Suprapubic skin (tissue), 4 donors: ENCODE measurements around the gene PGA4. TPM values are rescaled to one million over a fixed set of nuclear protein-coding genes. Genes with fewer than 3 reads are reported as not detected.
"Not testable (repeated sequence)": the region's sequence is repeated elsewhere in the genome, so short reads cannot be mapped to it uniquely, and the experiment has no call there.

Source experiments
- DNase-seq, 2 donors: peaks; one replicate each; pipeline ENCODE4 v3.0.0-alpha.2; 2019; ENCODE audit warnings: low spot score in 2 of 2
- H3K27ac ChIP-seq: fragments of 200-600 bp; sonication (generic); one replicate; pipeline ENCODE4 v1.5.1; 2019
- H3K27me3 ChIP-seq: fragments of 200-600 bp; sonication (generic); one replicate; pipeline ENCODE4 v1.5.1; 2019
- H3K36me3 ChIP-seq: fragments of 200-600 bp; sonication (generic); one replicate; pipeline ENCODE4 v1.5.1; 2019
- H3K4me1 ChIP-seq: fragments of 200-600 bp; sonication (generic); one replicate; pipeline ENCODE4 v1.5.1; 2019
- H3K4me3 ChIP-seq: fragments of 200-600 bp; sonication (generic); one replicate; pipeline ENCODE4 v1.5.1; 2019; ENCODE audit warnings: mild to moderate bottlenecking
- H3K9me3 ChIP-seq: fragments of 200-600 bp; sonication (generic); one replicate; pipeline ENCODE4 v1.5.1; 2019
- WGBS: methylation state at CpG from one replicate; pipeline ENCODE4 v1.1.5; 2018; 5-methylcytosine and 5-hydroxymethylcytosine counted together
- total RNA-seq, 4 donors: library from RNA; depleted of rRNA; stranded (reverse); fragments of >200 nt; gene quantifications; one replicate each; pipeline ENCODE4 v1.1.0, GENCODE V29; 2016

PGA4 gene
- total RNA-seq, 4 donors from 2014 or later = 4.8 TPM; not detected in 3

GRCh38 chr11:61213711-61214324 lies 8.3 kb upstream of the PGA4 start:
- not testable (repeated sequence) for H3K27ac ChIP-seq, H3K27me3 ChIP-seq, H3K36me3 ChIP-seq, H3K4me1 ChIP-seq, DNase-seq, H3K4me3 ChIP-seq, H3K9me3 ChIP-seq
- WGBS = no CpG with 5 or more reads among the region's 3 CpGs

- not testable (repeated sequence) for DNase-seq, H3K9me3 ChIP-seq, H3K36me3 ChIP-seq, H3K27me3 ChIP-seq, H3K4me3 ChIP-seq, H3K27ac ChIP-seq, H3K4me1 ChIP-seq
- no CpG with 5 or more reads among the region's 4 CpGs for whole genome bisulfite sequencing
Measured at GRCh38 chr11:61218306-61218705, 3.8 kb upstream of the PGA4 start.

DNA sequence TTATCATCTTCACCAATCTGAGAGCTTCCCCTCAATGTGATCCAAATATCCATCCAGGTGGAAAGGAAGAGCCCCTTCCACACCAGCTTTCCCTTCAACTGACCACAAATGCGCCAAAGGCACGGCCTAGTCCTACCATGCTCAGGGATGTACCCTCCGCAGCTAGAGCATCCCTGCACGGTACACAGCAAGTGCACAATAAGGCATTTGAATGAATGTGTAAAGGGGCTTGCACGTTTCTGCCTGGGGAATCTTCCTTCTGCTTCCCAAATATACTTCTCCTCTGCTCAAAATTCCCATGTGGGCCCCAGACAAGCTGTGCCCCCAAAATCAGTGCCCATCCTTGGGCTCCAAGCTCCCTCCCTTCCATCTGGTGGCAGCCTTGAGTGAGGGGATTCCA lies 3.1 kb upstream of the PGA4 start:
- H3K4me3 ChIP-seq, H3K4me1 ChIP-seq, H3K9me3 ChIP-seq, H3K36me3 ChIP-seq, H3K27ac ChIP-seq, DNase-seq, H3K27me3 ChIP-seq: not testable (repeated sequence)
- 92% methylated on average over 5 of the region's 5 CpGs for WGBS

DNA sequence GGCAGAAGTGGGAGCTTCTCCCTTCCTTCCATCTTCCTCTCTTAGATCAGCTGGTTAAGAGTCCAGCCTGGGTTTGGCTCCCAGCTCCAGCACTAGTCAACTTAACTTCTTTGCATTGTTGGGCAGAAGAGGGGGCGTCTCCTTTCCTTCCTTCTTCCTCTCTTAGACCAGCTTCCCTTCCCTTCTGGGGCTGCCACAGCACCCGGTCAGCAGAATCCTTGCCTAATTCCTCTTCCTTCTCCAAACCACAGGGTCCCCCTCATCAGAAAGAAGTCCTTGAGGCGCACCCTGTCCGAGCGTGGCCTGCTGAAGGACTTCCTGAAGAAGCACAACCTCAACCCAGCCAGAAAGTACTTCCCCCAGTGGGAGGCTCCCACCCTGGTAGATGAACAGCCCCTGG lies 545 bp downstream of the PGA4 start:
- not testable (repeated sequence) for H3K4me3 ChIP-seq, DNase-seq, H3K36me3 ChIP-seq, H3K9me3 ChIP-seq, H3K27ac ChIP-seq, H3K27me3 ChIP-seq, H3K4me1 ChIP-seq
- no CpG with 5 or more reads among the region's 5 CpGs for WGBS

- H3K4me3 ChIP-seq, H3K27ac ChIP-seq, H3K9me3 ChIP-seq, H3K36me3 ChIP-seq, DNase-seq, H3K27me3 ChIP-seq, H3K4me1 ChIP-seq: not testable (repeated sequence)
- WGBS = no CpG with 5 or more reads among the region's 10 CpGs
Measured at GRCh38 chr11:61226457-61227137, 4.5 kb downstream of the PGA4 start.

DNA sequence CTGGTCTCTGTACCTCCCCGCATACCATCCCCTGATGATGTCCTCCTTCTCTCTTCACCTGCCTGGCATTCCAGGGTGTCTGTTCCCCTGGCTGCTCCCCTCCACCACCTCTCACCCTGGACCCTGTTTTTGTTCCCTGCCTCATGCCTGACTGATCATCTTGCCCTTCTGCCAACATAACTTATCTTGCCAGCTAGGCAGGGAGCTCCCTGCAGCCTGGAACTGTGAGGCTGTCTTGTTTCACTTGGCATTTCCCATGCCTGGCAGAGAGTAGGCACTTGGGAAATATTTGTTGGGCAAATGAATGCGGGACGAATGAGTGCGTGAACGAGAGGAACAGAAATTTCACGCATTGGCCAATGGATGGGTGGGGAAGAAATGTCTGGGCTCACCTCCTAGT lies 7.3 kb downstream of the PGA4 start:
- H3K4me1 ChIP-seq, H3K36me3 ChIP-seq, H3K4me3 ChIP-seq, H3K27me3 ChIP-seq, H3K9me3 ChIP-seq, DNase-seq, H3K27ac ChIP-seq: not testable (repeated sequence)
- WGBS = no CpG with 5 or more reads among the region's 6 CpGs

- not testable (repeated sequence) for H3K9me3 ChIP-seq, DNase-seq, H3K4me1 ChIP-seq, H3K27me3 ChIP-seq, H3K36me3 ChIP-seq, H3K4me3 ChIP-seq, H3K27ac ChIP-seq
- WGBS = no CpG with 5 or more reads among the region's 15 CpGs
Measured at GRCh38 chr11:61231033-61231432, 8.9 kb downstream of the PGA4 start.

DNA sequence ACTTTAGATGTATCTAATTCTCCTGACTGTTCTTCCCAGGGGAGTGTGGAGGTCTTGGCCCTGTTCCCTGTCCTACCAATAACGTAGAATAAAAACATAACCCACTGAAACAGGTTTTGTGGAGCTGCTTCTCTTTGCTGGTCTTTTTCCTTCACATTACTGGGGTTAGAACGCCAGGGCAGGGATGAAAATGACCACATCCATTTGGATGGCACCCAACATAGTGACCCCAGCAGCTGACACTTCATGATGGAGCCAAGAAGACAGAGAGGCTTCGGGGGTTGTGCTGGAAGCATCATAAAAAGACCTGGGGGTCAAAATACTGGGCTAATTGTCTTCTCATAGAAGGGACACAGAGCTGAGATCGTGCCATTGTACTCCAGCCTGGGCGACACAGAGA lies 9.4 kb downstream of the PGA4 start:
- WGBS = no CpG with 5 or more reads among the region's 5 CpGs
- DNase-seq, H3K27ac ChIP-seq, H3K4me1 ChIP-seq, H3K9me3 ChIP-seq, H3K36me3 ChIP-seq, H3K4me3 ChIP-seq, H3K27me3 ChIP-seq: not testable (repeated sequence)

DNA sequence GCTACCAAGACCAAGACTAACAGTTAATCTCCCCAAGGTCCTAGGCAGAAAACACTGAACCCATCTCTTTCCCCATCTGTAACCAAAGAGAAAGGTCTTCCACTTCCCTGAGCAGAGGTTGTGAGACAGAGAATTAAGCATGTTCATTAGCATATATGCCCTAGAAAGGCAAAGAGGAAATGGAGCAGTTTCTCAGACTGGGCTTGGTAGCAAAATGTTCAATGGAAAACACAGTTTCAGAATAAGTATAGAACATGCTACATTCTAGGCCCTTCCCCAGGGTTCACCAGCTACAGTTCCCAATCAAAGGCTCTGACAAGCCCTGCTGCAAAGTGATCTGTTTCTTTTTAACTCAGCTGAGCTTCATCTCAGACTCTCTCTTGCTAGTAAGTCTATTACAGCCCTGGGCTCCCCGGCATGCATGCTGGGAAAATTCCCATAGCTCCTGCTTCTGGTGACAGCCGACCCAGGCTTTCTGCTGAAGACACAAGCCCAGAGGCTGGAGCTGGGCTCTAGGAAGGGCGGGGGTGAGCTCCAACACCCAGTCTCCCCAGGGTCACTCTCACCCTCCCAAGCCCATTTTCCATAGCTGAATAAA lies 10.5 kb downstream of the PGA4 start:
- not testable (repeated sequence) for H3K27ac ChIP-seq, DNase-seq, H3K27me3 ChIP-seq, H3K9me3 ChIP-seq, H3K4me1 ChIP-seq, H3K36me3 ChIP-seq, H3K4me3 ChIP-seq
- no CpG with 5 or more reads among the region's 3 CpGs for WGBS

DNA sequence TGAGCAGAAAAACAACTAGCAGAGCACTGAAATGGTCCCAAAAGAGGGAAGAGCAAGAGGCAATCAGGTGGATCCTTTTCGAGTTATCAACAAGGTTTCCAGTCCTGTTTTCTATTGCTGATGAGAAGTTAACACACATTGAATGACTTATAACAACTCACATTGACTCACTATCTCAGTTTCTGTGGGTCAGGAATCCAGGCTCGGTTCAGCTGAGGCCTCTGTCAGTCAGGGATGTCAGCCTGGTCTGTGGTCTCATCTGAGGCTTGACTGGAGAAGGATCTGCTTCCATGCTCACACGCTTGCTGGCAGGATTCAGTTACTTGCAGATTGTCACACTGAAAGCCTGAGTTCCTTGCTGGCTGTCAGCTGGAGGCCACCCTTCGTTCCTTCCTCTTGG lies 15.0 kb downstream of the PGA4 start:
- WGBS = no CpG with 5 or more reads among the region's 4 CpGs
- not testable (repeated sequence) for H3K4me1 ChIP-seq, DNase-seq, H3K36me3 ChIP-seq, H3K27me3 ChIP-seq, H3K27ac ChIP-seq, H3K9me3 ChIP-seq, H3K4me3 ChIP-seq

- H3K9me3 ChIP-seq, H3K27ac ChIP-seq, H3K27me3 ChIP-seq, H3K36me3 ChIP-seq, DNase-seq, H3K4me1 ChIP-seq, H3K4me3 ChIP-seq: not testable (repeated sequence)
- 71% methylated on average over 8 of the region's 8 CpGs for WGBS
Measured at GRCh38 chr11:61240288-61240687, 18.1 kb downstream of the PGA4 start.

- H3K4me3 ChIP-seq, H3K27ac ChIP-seq, H3K4me1 ChIP-seq, DNase-seq, H3K36me3 ChIP-seq, H3K27me3 ChIP-seq, H3K9me3 ChIP-seq: not testable (repeated sequence)
- no CpG with 5 or more reads among the region's 8 CpGs for WGBS
Measured at GRCh38 chr11:61240875-61241274, 18.7 kb downstream of the PGA4 start, which contains the start of gene PGA5. Gene PGA5, plus strand, starts transcription at chr11:61241175. Its CDS starts 52 bp downstream, at chr11:61241227.

DNA sequence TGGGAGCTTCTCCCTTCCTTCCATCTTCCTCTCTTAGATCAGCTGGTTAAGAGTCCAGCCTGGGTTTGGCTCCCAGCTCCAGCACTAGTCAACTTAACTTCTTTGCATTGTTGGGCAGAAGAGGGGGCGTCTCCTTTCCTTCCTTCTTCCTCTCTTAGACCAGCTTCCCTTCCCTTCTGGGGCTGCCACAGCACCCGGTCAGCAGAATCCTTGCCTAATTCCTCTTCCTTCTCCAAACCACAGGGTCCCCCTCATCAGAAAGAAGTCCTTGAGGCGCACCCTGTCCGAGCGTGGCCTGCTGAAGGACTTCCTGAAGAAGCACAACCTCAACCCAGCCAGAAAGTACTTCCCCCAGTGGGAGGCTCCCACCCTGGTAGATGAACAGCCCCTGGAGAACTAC lies 19.4 kb downstream of the PGA4 start:
- no CpG with 5 or more reads among the region's 5 CpGs for WGBS

GRCh38 chr11:61245284-61245964 lies 23.3 kb downstream of the PGA4 start:
- H3K9me3 ChIP-seq, H3K36me3 ChIP-seq, DNase-seq, H3K27me3 ChIP-seq, H3K27ac ChIP-seq, H3K4me1 ChIP-seq, H3K4me3 ChIP-seq: not testable (repeated sequence)
- no CpG with 5 or more reads among the region's 10 CpGs for WGBS

More for the DNA sequence above, 19.4 kb downstream of the PGA4 start:
- H3K36me3 ChIP-seq, H3K9me3 ChIP-seq, H3K4me1 ChIP-seq, DNase-seq, H3K27ac ChIP-seq, H3K27me3 ChIP-seq, H3K4me3 ChIP-seq: not testable (repeated sequence)
